Measurements from ENCODE around the gene KLK8. TPM values are rescaled to one million over a fixed set of nuclear protein-coding genes. Genes with fewer than 3 reads are reported as not detected.

KLK8 gene
- total RNA-seq, 1 experiment from 2014 or later = 2.7 TPM

DNA sequence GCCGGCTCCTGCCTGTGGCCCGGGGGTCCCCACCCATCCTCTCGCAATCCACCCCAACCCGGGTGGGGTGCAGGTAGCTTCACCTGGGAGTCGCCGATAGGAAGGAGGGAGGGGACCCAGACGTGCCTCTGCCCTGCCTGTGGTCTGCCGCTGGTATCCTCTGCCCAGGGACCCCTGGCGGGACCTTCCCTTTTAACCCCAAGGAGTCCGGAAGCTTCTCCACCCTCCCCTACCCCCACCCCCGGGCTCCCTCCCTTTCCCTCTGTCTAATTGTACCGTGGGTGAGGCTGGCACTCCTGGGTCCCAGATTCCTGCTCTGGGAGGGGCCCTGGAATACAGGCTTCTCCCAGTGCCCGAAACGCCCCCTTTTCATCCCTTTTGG, 18.1 kb upstream of the KLK8 start, which contains the start of gene KLK10:
KLK10 (minus strand) TSS at position 166 of the 382 bp plus-strand sequence. CDS start 579 bp downstream, outside the sequence.
- Histone ChIP-seq H2AFZ (ENCODE audit: low read length) (no peak within 1 kb of the TSS), H3K27me3 (ENCODE audit: insufficient read depth, low read length) (no peaks in the 10 kb centered on the region; the same call in 1 of the 2 replicates)
- no CpG with 5 or more reads among the region's 14 CpGs for WGBS (ENCODE audit: extremely low coverage, insufficient read length, low lambda C conversion rate)

More for the DNA sequence above, 18.1 kb upstream of the KLK8 start, which contains the start of gene KLK10:
- Histone ChIP-seq H3K18ac (ENCODE audit: insufficient read length, low read depth, low read length) (no peak within 1 kb of the TSS), H4K20me1 (ENCODE audit: control insufficient read depth, insufficient read depth, insufficient read length) (no peaks in the 10 kb centered on the region), H3K23me2 (ENCODE audit: insufficient read length, low read depth, low read length, poor library complexity, severe bottlenecking) (peaks cover 16% of the 10 kb centered on the region), H3K14ac (ENCODE audit: insufficient read depth, low read length) (no peak within 1 kb of the TSS; the same call in 1 of the 2 replicates), H2BK15ac (ENCODE audit: low read depth, low read length) (no peak within 1 kb of the TSS), H2BK12ac (ENCODE audit: insufficient read length, low read depth, low read length) (no peak within 1 kb of the TSS), H4K8ac (replicated peaks; ENCODE audit: insufficient read length, low read depth, low read length) (no peak within 1 kb of the TSS), H3K4me1 (ENCODE audit: insufficient read depth, low read length) (no peaks in the 10 kb centered on the region), H4K5ac (ENCODE audit: insufficient read length, low read depth, low read length) (no peak within 1 kb of the TSS), H3K23ac (ENCODE audit: insufficient read length, low read depth, low read length) (no peak within 1 kb of the TSS), H3T11ph (ENCODE audit: low read length) (no peak within 1 kb of the TSS), H3K79me1 (ENCODE audit: insufficient read depth, low read depth, low read length, poor library complexity, severe bottlenecking) (no peaks in the 10 kb centered on the region), H3K4ac (ENCODE audit: low read depth, low read length) (no peak within 1 kb of the TSS), H3K4me2 (ENCODE audit: insufficient read depth, insufficient read length, low read length) (peak within 1 kb of the TSS; percentile 79), H3K9ac (ENCODE audit: extremely low read depth, insufficient read length, low read length) (no peak within 1 kb of the TSS), H3K27ac (ENCODE audit: insufficient read length, low read depth, low read length) (no peak within 1 kb of the TSS), H2AK5ac (ENCODE audit: insufficient read length, low read length) (no peak within 1 kb of the TSS), H2BK120ac (ENCODE audit: low read depth, low read length, poor library complexity, severe bottlenecking) (no peak within 1 kb of the TSS), H3K56ac (ENCODE audit: insufficient read length, low read depth, low read length) (no peak within 1 kb of the TSS), H2BK20ac (ENCODE audit: low read depth, low read length, poor library complexity, severe bottlenecking) (no peak within 1 kb of the TSS), H3K9me3 (ENCODE audit: control insufficient read depth, low read depth, low read length) (no peaks in the 10 kb centered on the region), H3K79me2 (ENCODE audit: insufficient read depth, low read length) (no peaks in the 10 kb centered on the region), H2BK5ac (ENCODE audit: insufficient read length, low read length) (no peak within 1 kb of the TSS), H4K91ac (ENCODE audit: insufficient read length, low read depth, low read length) (no peak within 1 kb of the TSS)
- DNase-seq = no peak
- Mint-ChIP-seq H3K27me3 (ENCODE audit: low read depth) (peaks cover 69% of the 10 kb centered on the region), H3K9me3 (peaks cover 0 to 13% of the 10 kb centered on the region in 2 experiments; a peak in 4 of 5 replicates), H3K4me1 (peaks cover 17 to 33% of the 10 kb centered on the region in 2 experiments), H3K27ac (peak within 1 kb of the TSS in 1 of 3 experiments; percentile 2; a peak in 2 of 7 replicates), H3K4me3 (peak within 1 kb of the TSS; percentile 55 to 89), H3K36me3 (ENCODE audit: insufficient read depth in 1 of 3, low read depth in 3 of 3) (peaks cover 0 to 2% (median 0%) of the 10 kb centered on the region in 3 experiments; a peak in 2 of 7 replicates)
- TF ChIP-seq, protein P1, sequence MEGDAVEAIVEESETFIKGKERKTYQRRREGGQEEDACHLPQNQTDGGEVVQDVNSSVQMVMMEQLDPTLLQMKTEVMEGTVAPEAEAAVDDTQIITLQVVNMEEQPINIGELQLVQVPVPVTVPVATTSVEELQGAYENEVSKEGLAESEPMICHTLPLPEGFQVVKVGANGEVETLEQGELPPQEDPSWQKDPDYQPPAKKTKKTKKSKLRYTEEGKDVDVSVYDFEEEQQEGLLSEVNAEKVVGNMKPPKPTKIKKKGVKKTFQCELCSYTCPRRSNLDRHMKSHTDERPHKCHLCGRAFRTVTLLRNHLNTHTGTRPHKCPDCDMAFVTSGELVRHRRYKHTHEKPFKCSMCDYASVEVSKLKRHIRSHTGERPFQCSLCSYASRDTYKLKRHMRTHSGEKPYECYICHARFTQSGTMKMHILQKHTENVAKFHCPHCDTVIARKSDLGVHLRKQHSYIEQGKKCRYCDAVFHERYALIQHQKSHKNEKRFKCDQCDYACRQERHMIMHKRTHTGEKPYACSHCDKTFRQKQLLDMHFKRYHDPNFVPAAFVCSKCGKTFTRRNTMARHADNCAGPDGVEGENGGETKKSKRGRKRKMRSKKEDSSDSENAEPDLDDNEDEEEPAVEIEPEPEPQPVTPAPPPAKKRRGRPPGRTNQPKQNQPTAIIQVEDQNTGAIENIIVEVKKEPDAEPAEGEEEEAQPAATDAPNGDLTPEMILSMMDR (conservative IDR thresholded peaks at IDR 0.05) = no peak
